ENCODE measurements around the gene LY6G6F.

Gene LY6G6F

GRCh38 chr6:31721351-31722020 is 14.8 kb downstream of the LY6G6F start, which contains the start of gene LY6G6C:
Gene LY6G6C, minus strand, starts transcription at chr6:31721746. Its CDS starts 67 bp downstream, at chr6:31721679.
- H3K36me3 ChIP-seq (ENCODE audit: insufficient read depth, low read length), result peaks cover 8% of the 10 kb centered on the region; the same call in 1 of the 2 replicates
- H3K9me2 ChIP-seq (ENCODE audit: low read depth, low read length), result no peaks in the 10 kb centered on the region
- H3K27me3 ChIP-seq (ENCODE audit: insufficient read depth, low read length), result 0 out of 2 replicates have a peak, but pooled peaks cover 3% of the 10 kb centered on the region
- no peak within 1 kb of the TSS for H3K9ac ChIP-seq (ENCODE audit: low read length)
- peaks cover 1% of the 10 kb centered on the region for H3K4me1 ChIP-seq (ENCODE audit: insufficient read depth, low read length, severe bottlenecking)
- H3K27ac ChIP-seq (ENCODE audit: low read depth, low read length, poor library complexity, severe bottlenecking), result no peak within 1 kb of the TSS
- no peaks in the 10 kb centered on the region for H4K20me1 ChIP-seq (ENCODE audit: insufficient read depth, low read length)
- no peak within 1 kb of the TSS for H3K4me2 ChIP-seq (ENCODE audit: low read length)
- 0 out of 2 replicates have a peak, but pooled peaks cover 4% of the 10 kb centered on the region for H3F3A ChIP-seq (ENCODE audit: insufficient read depth, low read length)
- no peaks in the 10 kb centered on the region for H3K9me3 ChIP-seq (ENCODE audit: low read length)
- H3K79me2 ChIP-seq (ENCODE audit: insufficient read depth, low read length), result no peaks in the 10 kb centered on the region
- no peak for TF ChIP-seq CTCF (IDR thresholded peaks at IDR 0.05; ENCODE audit: low read length)
- TF ChIP-seq EZH2 (IDR thresholded peaks at IDR 0.05; ENCODE audit: borderline replicate concordance, low read length), result no peak
- H2AFZ ChIP-seq (ENCODE audit: low read length), result no peak within 1 kb of the TSS
- H3K4me3 ChIP-seq (ENCODE audit: low read depth, low read length, poor library complexity, severe bottlenecking), result no peak within 1 kb of the TSS

DNA sequence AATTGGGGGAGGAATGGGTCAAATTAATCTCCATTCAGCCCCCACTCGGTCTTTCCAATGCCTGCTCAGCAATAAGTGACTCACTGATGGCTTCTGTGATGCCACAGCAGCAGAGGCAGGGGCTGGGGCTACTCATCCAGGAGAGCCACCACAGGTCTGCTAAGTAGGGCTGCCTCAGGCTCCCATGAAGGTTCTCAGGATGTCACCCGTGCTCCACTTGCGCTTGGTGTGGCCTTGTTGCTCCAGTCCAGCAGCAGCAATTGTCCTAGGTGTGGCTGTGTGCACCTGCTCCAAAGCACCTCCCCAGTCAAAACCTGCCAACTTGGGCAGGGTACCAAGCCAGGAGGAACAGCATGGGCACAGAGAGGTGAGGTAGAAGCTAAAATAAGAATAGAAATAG is 15.5 kb downstream of the LY6G6F start:
- H2AFZ ChIP-seq (ENCODE audit: low read length), result no peak overlapping the region
- peaks cover 8% of the 10 kb centered on the region; the same call in 1 of the 2 replicates for H3K36me3 ChIP-seq (ENCODE audit: insufficient read depth, low read length)
- H3K4me1 ChIP-seq (ENCODE audit: insufficient read depth, low read length, severe bottlenecking), result peaks cover 8% of the 10 kb centered on the region
- TF ChIP-seq EZH2 (IDR thresholded peaks at IDR 0.05; ENCODE audit: borderline replicate concordance, low read length) (no peak), CTCF (IDR thresholded peaks at IDR 0.05; ENCODE audit: low read length) (no peak)
- no peak overlapping the region for H3K4me2 ChIP-seq (ENCODE audit: low read length)
- H3F3A ChIP-seq (ENCODE audit: insufficient read depth, low read length), result 0 out of 2 replicates have a peak, but pooled peaks cover under 1% of the 10 kb centered on the region
- no peak overlapping the region for H3K4me3 ChIP-seq (ENCODE audit: low read depth, low read length, poor library complexity, severe bottlenecking)
- H3K9me3 ChIP-seq (ENCODE audit: low read length), result no peaks in the 10 kb centered on the region
- H3K27ac ChIP-seq (ENCODE audit: low read depth, low read length, poor library complexity, severe bottlenecking), result no peak overlapping the region
- H4K20me1 ChIP-seq (ENCODE audit: insufficient read depth, low read length), result no peaks in the 10 kb centered on the region
- no peaks in the 10 kb centered on the region for H3K9me2 ChIP-seq (ENCODE audit: low read depth, low read length)
- no peak overlapping the region for H3K9ac ChIP-seq (ENCODE audit: low read length)
- H3K79me2 ChIP-seq (ENCODE audit: insufficient read depth, low read length), result no peaks in the 10 kb centered on the region
- 0 out of 2 replicates have a peak, but pooled peaks cover 3% of the 10 kb centered on the region for H3K27me3 ChIP-seq (ENCODE audit: insufficient read depth, low read length)

- no peaks in the 10 kb centered on the region for H3K9me3 ChIP-seq (ENCODE audit: low read length)
- no peak within 1 kb of the TSS for H3K4me3 ChIP-seq (ENCODE audit: low read depth, low read length, poor library complexity, severe bottlenecking)
- H3K4me1 ChIP-seq (ENCODE audit: insufficient read depth, low read length, severe bottlenecking), result peaks cover 20% of the 10 kb centered on the region
- 0 out of 2 replicates have a peak, but pooled peaks cover 3% of the 10 kb centered on the region for H3K27me3 ChIP-seq (ENCODE audit: insufficient read depth, low read length)
- no peak within 1 kb of the TSS for H3K27ac ChIP-seq (ENCODE audit: low read depth, low read length, poor library complexity, severe bottlenecking)
- H3K9me2 ChIP-seq (ENCODE audit: low read depth, low read length), result no peaks in the 10 kb centered on the region
- no peaks in the 10 kb centered on the region for H3K79me2 ChIP-seq (ENCODE audit: insufficient read depth, low read length)
- no peak within 1 kb of the TSS for H3K9ac ChIP-seq (ENCODE audit: low read length)
- H3K4me2 ChIP-seq (ENCODE audit: low read length), result no peak within 1 kb of the TSS
- H4K20me1 ChIP-seq (ENCODE audit: insufficient read depth, low read length), result no peaks in the 10 kb centered on the region
- no peak for TF ChIP-seq CTCF (IDR thresholded peaks at IDR 0.05; ENCODE audit: low read length)
- no peak for TF ChIP-seq EZH2 (IDR thresholded peaks at IDR 0.05; ENCODE audit: borderline replicate concordance, low read length)
- peaks cover 5% of the 10 kb centered on the region; the same call in 1 of the 2 replicates for H3F3A ChIP-seq (ENCODE audit: insufficient read depth, low read length)
- H2AFZ ChIP-seq (ENCODE audit: low read length), result no peak within 1 kb of the TSS
- peaks cover 8% of the 10 kb centered on the region; the same call in 1 of the 2 replicates for H3K36me3 ChIP-seq (ENCODE audit: insufficient read depth, low read length)
These were observed 16.7 kb downstream of the LY6G6F start, which contains the start of gene MPIG6B for GRCh38 chr6:31723245-31723979. Gene MPIG6B, plus strand, starts transcription at chr6:31723373. Its CDS starts 11 bp downstream, at chr6:31723384.

All from OCI-LY1 (cell line).